ENCODE results near the gene NT5DC2. TPM values are rescaled to one million over a fixed set of nuclear protein-coding genes. Genes with fewer than 3 reads are reported as not detected.

Gene NT5DC2
- total and polyA plus RNA-seq, 2 of the 8 experiments (the other 6 are each of a cell fraction or from before 2014, with no cell fraction given): 331 to 477 TPM

DNA sequence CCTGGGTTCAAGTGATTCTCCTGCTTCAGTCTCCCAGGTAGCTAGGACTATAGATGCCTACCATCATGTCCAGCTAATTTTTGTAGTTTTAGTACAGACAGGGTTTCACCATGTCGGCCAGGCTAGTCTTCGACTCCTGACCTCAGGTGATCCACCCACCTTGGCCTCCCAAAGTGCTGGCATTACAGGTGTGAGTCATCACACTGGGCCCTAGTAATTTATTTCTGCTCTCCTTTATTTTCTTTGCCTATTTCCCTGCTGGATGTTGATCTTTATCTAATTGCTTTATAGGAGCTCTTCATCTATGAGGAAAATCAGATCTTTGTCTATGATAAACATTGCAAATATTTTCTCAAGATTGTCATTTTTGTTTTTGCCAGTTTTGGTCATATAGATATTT, 34.4 kb upstream of the NT5DC2 start (continued):
- TF ChIP-seq CTBP2 (IDR thresholded peaks at IDR 0.05; ENCODE audit: borderline replicate concordance, insufficient read depth, insufficient read length, low read length): no peak
- no peak for TF ChIP-seq SP1 (IDR thresholded peaks at IDR 0.05; ENCODE audit: low read depth, low read length)
- no peak for TF ChIP-seq POU5F1 (IDR thresholded peaks at IDR 0.05; ENCODE audit: low read depth, low read length)
- TF ChIP-seq, protein P1, sequence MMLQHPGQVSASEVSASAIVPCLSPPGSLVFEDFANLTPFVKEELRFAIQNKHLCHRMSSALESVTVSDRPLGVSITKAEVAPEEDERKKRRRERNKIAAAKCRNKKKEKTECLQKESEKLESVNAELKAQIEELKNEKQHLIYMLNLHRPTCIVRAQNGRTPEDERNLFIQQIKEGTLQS (IDR thresholded peaks at IDR 0.05; ENCODE audit: insufficient read depth, low read depth, low read length): no peak
- TF ChIP-seq KDM5A (IDR thresholded peaks at IDR 0.05; ENCODE audit: low read length): no peak
